ENCODE results near the gene AGXT.

The AGXT gene

GRCh38 chr2:240914645-240915525, 46.3 kb downstream of the AGXT start:
- DNase-seq (ENCODE audit: low read depth in 2 of 2): no peak

- no peak for DNase-seq (ENCODE audit: low read depth in 2 of 2)
These were observed 47.1 kb downstream of the AGXT start for GRCh38 chr2:240915526-240916341.

- no peak for DNase-seq (ENCODE audit: low read depth in 2 of 2)
These were observed 48.0 kb downstream of the AGXT start for GRCh38 chr2:240916571-240917008.

- no peak for DNase-seq (ENCODE audit: low read depth in 2 of 2)
These were observed 48.5 kb downstream of the AGXT start for GRCh38 chr2:240917009-240917683.

- DNase-seq (ENCODE audit: low read depth in 2 of 2): no peak
These were observed 49.1 kb downstream of the AGXT start for GRCh38 chr2:240917684-240918257.

GRCh38 chr2:240918258-240919091, 49.9 kb downstream of the AGXT start:
- DNase-seq (ENCODE audit: low read depth in 2 of 2): no peak

GRCh38 chr2:240919161-240919781, 50.6 kb downstream of the AGXT start:
- no peak for DNase-seq (ENCODE audit: low read depth in 2 of 2)

- DNase-seq (ENCODE audit: low read depth in 2 of 2): no peak
These were observed 51.5 kb downstream of the AGXT start for GRCh38 chr2:240919786-240920782.

GRCh38 chr2:240920783-240921231, 52.2 kb downstream of the AGXT start:
- no peak for DNase-seq (ENCODE audit: low read depth in 2 of 2)

- DNase-seq (ENCODE audit: low read depth in 2 of 2): no peak
These were observed 52.8 kb downstream of the AGXT start for GRCh38 chr2:240921311-240921994.

GRCh38 chr2:240921995-240922244, 53.3 kb downstream of the AGXT start:
- no peak for DNase-seq (ENCODE audit: low read depth in 2 of 2)

GRCh38 chr2:240922245-240922981, 53.8 kb downstream of the AGXT start:
- DNase-seq (ENCODE audit: low read depth in 2 of 2): no peak

- no peak for DNase-seq (ENCODE audit: low read depth in 2 of 2)
These were observed 54.4 kb downstream of the AGXT start for GRCh38 chr2:240922982-240923537.

GRCh38 chr2:240925191-240925567, 56.6 kb downstream of the AGXT start:
- no peak for DNase-seq (ENCODE audit: low read depth in 2 of 2)

GRCh38 chr2:240925568-240926515, 57.2 kb downstream of the AGXT start:
- no peak for DNase-seq (ENCODE audit: low read depth in 2 of 2)

- no peak for DNase-seq (ENCODE audit: low read depth in 2 of 2)
These were observed 58.1 kb downstream of the AGXT start for GRCh38 chr2:240926516-240927389.
